NCI-H2081 (cell line): ENCODE results near the gene OR10V1.
A peak's percentile ranks its signal among the peaks of the same experiment; 100 is the strongest.

Experiments used
- DNase-seq, 2 experiments: peaks; one replicate each; lab custom pipeline; 2025; lab: John Stamatoyannopoulos, UW

OR10V1 gene

DNA sequence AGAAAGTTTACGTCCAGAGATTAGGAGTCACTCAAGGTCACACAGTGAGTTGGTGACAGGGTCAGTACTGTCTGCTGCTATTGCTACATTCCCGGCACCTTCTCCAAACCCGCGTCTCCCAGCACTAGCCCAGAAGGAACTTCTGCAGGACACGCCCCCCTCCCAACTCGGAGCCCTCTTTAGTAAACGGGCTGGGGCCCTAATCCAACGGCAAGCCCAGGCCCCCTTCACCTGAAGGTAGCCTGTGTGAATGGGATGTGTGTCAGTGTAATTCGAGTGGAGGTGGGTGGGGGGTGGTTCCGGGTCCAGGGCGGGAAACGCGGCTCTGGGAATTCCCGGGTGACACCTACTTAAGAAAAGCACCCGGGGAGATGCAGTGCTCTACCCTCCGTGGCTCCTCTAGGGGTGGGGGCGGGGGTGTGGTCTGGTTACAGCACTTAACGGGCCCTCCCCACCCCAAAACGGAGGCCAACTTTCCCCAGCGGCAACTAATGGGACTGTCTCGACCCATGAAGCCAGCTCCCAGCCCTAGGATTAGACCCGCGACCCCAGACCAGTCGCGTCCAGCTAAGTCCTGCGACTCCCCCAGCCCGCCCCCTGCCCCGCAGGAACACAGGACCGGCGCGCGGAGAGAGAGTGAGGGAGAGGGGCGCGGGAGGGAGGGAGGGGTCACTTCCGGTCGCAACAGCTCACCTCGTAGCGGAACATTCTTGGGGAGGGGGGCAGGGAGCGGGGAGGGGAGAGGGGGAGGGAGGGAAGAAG is 45.3 kb downstream of the OR10V1 start:
- peak in 1 of 2 experiments; percentile 28 for DNase-seq

DNA sequence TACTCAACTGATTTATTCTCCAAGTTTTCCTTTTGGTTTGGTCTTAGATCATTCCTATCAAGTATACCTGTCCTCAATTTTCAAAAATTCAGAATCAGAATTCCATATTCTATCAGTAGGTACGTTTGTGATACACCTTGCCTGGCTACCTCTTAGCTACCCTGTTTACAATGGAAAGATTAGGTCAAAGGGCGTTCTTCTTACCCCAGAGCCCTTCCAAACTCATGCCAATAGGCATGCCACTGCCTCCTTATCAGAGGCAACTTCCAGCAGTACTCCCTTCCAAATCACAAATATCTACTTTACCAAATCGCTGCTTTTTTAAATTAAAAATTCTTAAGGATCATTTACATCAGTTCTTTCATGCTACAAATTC is 45.8 kb downstream of the OR10V1 start:
- no peak for DNase-seq

DNA sequence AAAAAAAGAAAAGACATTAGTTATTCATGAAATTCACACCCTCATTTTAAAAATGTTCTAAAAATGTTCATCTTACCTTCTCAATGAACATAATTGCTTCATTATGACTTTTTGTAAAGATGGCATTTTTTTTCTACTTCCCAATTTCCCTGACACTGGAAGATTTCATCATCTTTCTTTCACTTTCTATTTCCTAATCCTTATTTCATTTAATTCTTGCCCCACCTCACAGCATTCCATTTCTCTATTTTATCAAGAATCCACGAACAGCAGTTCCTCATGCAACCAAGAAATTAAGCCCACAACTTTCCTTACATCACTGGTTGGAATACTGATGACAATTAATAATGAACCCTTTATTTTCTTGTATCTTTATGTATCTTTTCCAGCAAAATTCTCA is 46.7 kb downstream of the OR10V1 start:
- DNase-seq, result no peak
